ENCODE measurements around the gene ANKRD7.

ANKRD7 gene

GRCh38 chr7:118214833-118215182 is 9.7 kb upstream of the ANKRD7 start:
- TF ChIP-seq ZFX (IDR thresholded peaks at IDR 0.05; ENCODE audit: borderline replicate concordance) (no peak), CTCF (IDR thresholded peaks at IDR 0.05) (no peak)
- H3K27ac ChIP-seq, result no peak overlapping the region

- no peak overlapping the region for H3K27ac ChIP-seq
- TF ChIP-seq ZFX (IDR thresholded peaks at IDR 0.05; ENCODE audit: borderline replicate concordance) (no peak), CTCF (IDR thresholded peaks at IDR 0.05) (no peak)
Observed at GRCh38 chr7:118217210-118217619, 7.3 kb upstream of the ANKRD7 start.

- no peak for TF ChIP-seq CTCF (IDR thresholded peaks at IDR 0.05)
- no peak for TF ChIP-seq ZFX (IDR thresholded peaks at IDR 0.05; ENCODE audit: borderline replicate concordance)
- no peak overlapping the region for H3K27ac ChIP-seq
Observed at GRCh38 chr7:118218413-118219156, 5.9 kb upstream of the ANKRD7 start.

GRCh38 chr7:118219157-118219512 is 5.4 kb upstream of the ANKRD7 start:
- H3K27ac ChIP-seq, result no peak overlapping the region
- no peak for TF ChIP-seq ZFX (IDR thresholded peaks at IDR 0.05; ENCODE audit: borderline replicate concordance)
- TF ChIP-seq CTCF (IDR thresholded peaks at IDR 0.05), result no peak

GRCh38 chr7:118220583-118220982 is 3.9 kb upstream of the ANKRD7 start:
- no peak for TF ChIP-seq CTCF (IDR thresholded peaks at IDR 0.05)
- no peak for TF ChIP-seq ZFX (IDR thresholded peaks at IDR 0.05; ENCODE audit: borderline replicate concordance)
- H3K27ac ChIP-seq, result no peak overlapping the region

GRCh38 chr7:118222591-118222990 is 1.9 kb upstream of the ANKRD7 start:
- no peak for TF ChIP-seq CTCF (IDR thresholded peaks at IDR 0.05)
- TF ChIP-seq ZFX (IDR thresholded peaks at IDR 0.05; ENCODE audit: borderline replicate concordance), result no peak
- H3K27ac ChIP-seq, result no peak overlapping the region

- TF ChIP-seq ZFX (IDR thresholded peaks at IDR 0.05; ENCODE audit: borderline replicate concordance) (no peak), CTCF (IDR thresholded peaks at IDR 0.05) (no peak)
- H3K27ac ChIP-seq, result no peak overlapping the region
Observed at GRCh38 chr7:118232837-118233236, 8.3 kb downstream of the ANKRD7 start.

Data from 22Rv1 (cell line).